ENCODE results near the gene IZUMO4. TPM values are rescaled to one million over a fixed set of nuclear protein-coding genes. Genes with fewer than 3 reads are reported as not detected.
"Not testable (repeated sequence)": the region's sequence is repeated elsewhere in the genome, so short reads cannot be mapped to it uniquely, and the experiment has no call there.

The IZUMO4 gene
- total and polyA plus RNA-seq, 4 donors = 1.2 to 1.4 (median 1.2) TPM

DNA sequence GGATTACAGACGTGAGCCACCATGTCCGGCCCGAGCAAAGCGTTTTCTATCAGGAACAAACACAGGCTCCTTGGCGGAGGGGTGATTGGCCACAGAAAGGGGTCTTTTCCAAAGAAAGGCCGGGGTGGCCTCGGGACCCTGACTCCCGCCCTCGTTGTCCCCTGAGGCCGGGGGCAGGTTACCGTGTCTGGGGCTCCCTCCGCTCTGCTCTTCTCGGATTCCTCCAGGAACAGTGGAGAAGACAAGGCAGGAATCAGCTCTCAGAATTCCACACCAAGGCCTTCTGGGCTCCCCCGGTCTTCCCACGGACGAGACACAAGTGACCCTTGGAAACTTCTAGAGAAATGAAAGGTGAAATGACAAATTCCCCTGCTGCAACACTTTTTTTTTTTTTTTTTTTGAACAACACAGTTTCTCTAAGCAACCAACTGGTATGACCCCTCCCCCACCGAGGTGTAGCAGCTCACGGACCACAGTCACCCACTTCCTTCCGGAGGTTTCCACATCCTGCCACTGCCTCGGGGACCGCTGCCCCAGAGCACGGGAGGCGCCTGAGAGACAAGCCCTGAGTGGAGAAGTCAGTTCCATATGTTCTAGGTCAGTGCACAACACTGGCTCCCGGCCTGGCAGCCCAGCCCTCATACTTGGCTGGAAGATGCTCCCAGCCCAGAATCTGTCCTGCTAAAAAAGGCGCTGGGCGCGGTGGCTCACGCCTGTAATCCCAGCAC is 11.6 kb upstream of the IZUMO4 start:
- no peak for DNase-seq (ENCODE audit: low spot score)

DNA sequence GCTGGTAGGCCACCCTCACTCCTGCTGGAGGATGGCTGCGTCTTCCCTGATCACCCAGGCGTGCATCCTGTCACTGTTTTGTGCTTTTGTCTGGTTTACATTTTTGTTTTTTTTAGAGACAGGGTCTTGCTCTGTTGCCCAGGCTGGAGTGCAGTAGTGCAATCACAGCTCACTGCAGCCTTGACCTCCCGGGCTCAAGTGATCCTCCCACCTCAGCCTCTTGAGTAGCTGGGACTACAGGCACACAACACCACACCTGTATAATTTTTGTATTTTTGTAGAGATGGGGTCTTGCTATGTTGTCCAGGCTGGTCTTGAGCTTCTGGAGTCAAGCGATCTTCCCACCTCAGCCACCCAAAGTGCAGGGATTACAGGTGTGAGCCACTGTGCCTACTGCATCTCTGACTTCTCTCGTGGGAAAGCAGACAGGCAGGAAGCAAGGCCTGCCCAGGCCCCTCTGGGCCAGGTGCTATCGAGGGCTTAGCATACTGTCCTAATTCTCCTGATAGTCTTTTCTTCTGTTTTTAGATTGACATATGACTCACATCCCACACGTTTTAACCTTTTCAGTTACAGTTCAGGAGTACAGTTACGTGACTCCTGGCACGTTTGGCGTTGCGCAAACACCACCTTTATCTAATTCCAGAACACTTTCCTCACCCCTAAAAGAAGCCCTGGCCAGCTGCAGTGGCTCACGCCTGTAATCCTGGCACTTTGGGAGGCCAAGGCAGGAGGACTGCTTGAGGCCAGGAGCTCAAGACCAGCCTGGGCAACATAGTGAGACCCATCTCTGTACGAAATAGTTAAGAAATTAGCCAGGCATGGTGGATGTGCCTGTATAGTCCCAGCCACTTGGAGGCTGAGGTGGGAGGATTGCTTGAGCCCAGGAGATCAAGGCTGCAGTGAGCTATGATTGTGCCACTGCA is 9.8 kb upstream of the IZUMO4 start:
- not testable (repeated sequence) for DNase-seq (ENCODE audit: low spot score); H3K4me3 ChIP-seq (ENCODE audit: low read depth in 1 of 3, low read length in 3 of 3); H3K36me3 ChIP-seq (ENCODE audit: control insufficient read depth in 4 of 4, insufficient read depth in 3 of 4, low read depth in 1 of 4, low read length in 3 of 4); H3K27me3 ChIP-seq (ENCODE audit: control insufficient read depth in 4 of 4, insufficient read depth in 4 of 4, low read length in 3 of 4); H3K9me3 ChIP-seq (ENCODE audit: control insufficient read depth in 4 of 4, low read length in 3 of 4); H3K9ac ChIP-seq (ENCODE audit: low read depth in 1 of 2, low read length in 2 of 2)
- peak overlapping the region; percentile 69 to 81 for H3K27ac ChIP-seq (ENCODE audit: low read depth in 1 of 2, low read length in 2 of 2)
- H3K4me1 ChIP-seq (ENCODE audit: control insufficient read depth in 4 of 4, insufficient read depth in 4 of 4, low read length in 3 of 4) = peaks cover 0 to 14% (median 6%) of the 10 kb centered on the region in 4 donors
- TF ChIP-seq HNF4A (conservative IDR thresholded peaks at IDR 0.05) = peak; percentile 61 to 67
- TF ChIP-seq RXRA (IDR thresholded peaks at IDR 0.05) = peak in 1 of 2 donors; percentile 61
- TF ChIP-seq JUND (IDR thresholded peaks at IDR 0.05) = peak in 1 of 2 donors; percentile 81
- WGBS = 60% methylated on average over 13 of the region's 13 CpGs

More for the DNA sequence above, 11.6 kb upstream of the IZUMO4 start:
- H3K4me3 ChIP-seq (ENCODE audit: low read depth in 1 of 3, low read length in 3 of 3) = peak overlapping the region in 1 of 3 donors; percentile 6
- peaks cover 0 to 13% (median 6%) of the 10 kb centered on the region in 4 donors for H3K4me1 ChIP-seq (ENCODE audit: control insufficient read depth in 4 of 4, insufficient read depth in 4 of 4, low read length in 3 of 4)
- TF ChIP-seq HNF4G (IDR thresholded peaks at IDR 0.05) (no peak), RAD21 (IDR thresholded peaks at IDR 0.05) (no peak), GABPA (IDR thresholded peaks at IDR 0.05 in 1 of 2, conservative IDR thresholded peaks at IDR 0.05 in 1 of 2) (peak; percentile 37 to 38)
- no peaks in the 10 kb centered on the region for H3K9me3 ChIP-seq (ENCODE audit: control insufficient read depth in 4 of 4, low read length in 3 of 4)
- peaks cover 0 to 2% (median under 1%) of the 10 kb centered on the region in 4 donors for H3K36me3 ChIP-seq (ENCODE audit: control insufficient read depth in 4 of 4, insufficient read depth in 3 of 4, low read depth in 1 of 4, low read length in 3 of 4)
- H3K27me3 ChIP-seq (ENCODE audit: control insufficient read depth in 4 of 4, insufficient read depth in 4 of 4, low read length in 3 of 4) = no peaks in the 10 kb centered on the region
- peak overlapping the region; percentile 59 to 85 for H3K27ac ChIP-seq (ENCODE audit: low read depth in 1 of 2, low read length in 2 of 2)
- WGBS = 79% methylated on average over 28 of the region's 28 CpGs
- no peak overlapping the region for H3K9ac ChIP-seq (ENCODE audit: low read depth in 1 of 2, low read length in 2 of 2)

DNA sequence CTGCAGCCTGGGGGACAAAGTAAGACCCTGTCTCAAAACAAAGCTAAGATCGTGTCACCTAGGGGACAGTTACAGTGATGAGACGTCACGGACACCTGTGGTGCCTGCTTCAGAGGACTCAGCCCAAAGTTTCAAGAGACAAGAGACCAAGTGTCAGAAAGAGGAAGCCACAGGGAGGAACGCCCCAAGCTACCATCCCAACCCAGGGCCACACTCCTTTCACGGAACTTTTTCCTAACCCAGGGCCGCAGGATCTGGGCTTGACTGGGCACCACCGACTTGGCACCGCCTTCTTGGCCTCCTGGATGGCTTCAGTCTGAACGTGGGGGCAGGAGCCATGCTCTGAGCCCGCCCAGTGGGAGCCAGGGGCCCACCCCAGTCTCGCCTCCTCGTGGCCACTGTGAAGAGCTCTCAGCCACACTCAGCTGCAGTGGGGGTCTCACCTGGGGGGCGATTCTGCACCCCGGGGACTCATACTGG is 9.1 kb upstream of the IZUMO4 start:
- H3K9me3 ChIP-seq (ENCODE audit: control insufficient read depth in 4 of 4, low read length in 3 of 4) = no peaks in the 10 kb centered on the region
- H3K36me3 ChIP-seq (ENCODE audit: control insufficient read depth in 4 of 4, insufficient read depth in 3 of 4, low read depth in 1 of 4, low read length in 3 of 4) = no peaks in the 10 kb centered on the region
- peaks cover 0 to 14% (median 6%) of the 10 kb centered on the region in 4 donors for H3K4me1 ChIP-seq (ENCODE audit: control insufficient read depth in 4 of 4, insufficient read depth in 4 of 4, low read length in 3 of 4)
- DNase-seq (ENCODE audit: low spot score) = no peak
- 79% methylated on average over 14 of the region's 14 CpGs for WGBS
- H3K4me3 ChIP-seq (ENCODE audit: low read depth in 1 of 3, low read length in 3 of 3) = no peak overlapping the region
- H3K9ac ChIP-seq (ENCODE audit: low read depth in 1 of 2, low read length in 2 of 2) = no peak overlapping the region
- H3K27me3 ChIP-seq (ENCODE audit: control insufficient read depth in 4 of 4, insufficient read depth in 4 of 4, low read length in 3 of 4) = no peaks in the 10 kb centered on the region
- peak overlapping the region; percentile 69 to 81 for H3K27ac ChIP-seq (ENCODE audit: low read depth in 1 of 2, low read length in 2 of 2)
- TF ChIP-seq RAD21 (IDR thresholded peaks at IDR 0.05) (no peak), YY1 (IDR thresholded peaks at IDR 0.05) (no peak), HNF4G (IDR thresholded peaks at IDR 0.05) (no peak), REST (IDR thresholded peaks at IDR 0.05) (no peak), RXRA (IDR thresholded peaks at IDR 0.05) (no peak), NR2F2 (IDR thresholded peaks at IDR 0.05) (no peak), EGR1 (IDR thresholded peaks at IDR 0.05; ENCODE audit: low read depth in 2 of 2) (no peak), GABPA (IDR thresholded peaks at IDR 0.05 in 1 of 2, conservative IDR thresholded peaks at IDR 0.05 in 1 of 2) (no peak), MAX (IDR thresholded peaks at IDR 0.05) (no peak), TAF1 (conservative IDR thresholded peaks at IDR 0.05) (no peak), FOXA2 (IDR thresholded peaks at IDR 0.05) (no peak), JUND (IDR thresholded peaks at IDR 0.05) (no peak), SP1 (IDR thresholded peaks at IDR 0.05) (no peak), ATF3 (IDR thresholded peaks at IDR 0.05) (no peak), HNF4A (conservative IDR thresholded peaks at IDR 0.05) (no peak)
- TF ChIP-seq, protein P1, sequence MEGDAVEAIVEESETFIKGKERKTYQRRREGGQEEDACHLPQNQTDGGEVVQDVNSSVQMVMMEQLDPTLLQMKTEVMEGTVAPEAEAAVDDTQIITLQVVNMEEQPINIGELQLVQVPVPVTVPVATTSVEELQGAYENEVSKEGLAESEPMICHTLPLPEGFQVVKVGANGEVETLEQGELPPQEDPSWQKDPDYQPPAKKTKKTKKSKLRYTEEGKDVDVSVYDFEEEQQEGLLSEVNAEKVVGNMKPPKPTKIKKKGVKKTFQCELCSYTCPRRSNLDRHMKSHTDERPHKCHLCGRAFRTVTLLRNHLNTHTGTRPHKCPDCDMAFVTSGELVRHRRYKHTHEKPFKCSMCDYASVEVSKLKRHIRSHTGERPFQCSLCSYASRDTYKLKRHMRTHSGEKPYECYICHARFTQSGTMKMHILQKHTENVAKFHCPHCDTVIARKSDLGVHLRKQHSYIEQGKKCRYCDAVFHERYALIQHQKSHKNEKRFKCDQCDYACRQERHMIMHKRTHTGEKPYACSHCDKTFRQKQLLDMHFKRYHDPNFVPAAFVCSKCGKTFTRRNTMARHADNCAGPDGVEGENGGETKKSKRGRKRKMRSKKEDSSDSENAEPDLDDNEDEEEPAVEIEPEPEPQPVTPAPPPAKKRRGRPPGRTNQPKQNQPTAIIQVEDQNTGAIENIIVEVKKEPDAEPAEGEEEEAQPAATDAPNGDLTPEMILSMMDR (IDR thresholded peaks at IDR 0.05; ENCODE audit: low read depth, low read length, missing input control) = no peak
- TF ChIP-seq, protein P2, sequence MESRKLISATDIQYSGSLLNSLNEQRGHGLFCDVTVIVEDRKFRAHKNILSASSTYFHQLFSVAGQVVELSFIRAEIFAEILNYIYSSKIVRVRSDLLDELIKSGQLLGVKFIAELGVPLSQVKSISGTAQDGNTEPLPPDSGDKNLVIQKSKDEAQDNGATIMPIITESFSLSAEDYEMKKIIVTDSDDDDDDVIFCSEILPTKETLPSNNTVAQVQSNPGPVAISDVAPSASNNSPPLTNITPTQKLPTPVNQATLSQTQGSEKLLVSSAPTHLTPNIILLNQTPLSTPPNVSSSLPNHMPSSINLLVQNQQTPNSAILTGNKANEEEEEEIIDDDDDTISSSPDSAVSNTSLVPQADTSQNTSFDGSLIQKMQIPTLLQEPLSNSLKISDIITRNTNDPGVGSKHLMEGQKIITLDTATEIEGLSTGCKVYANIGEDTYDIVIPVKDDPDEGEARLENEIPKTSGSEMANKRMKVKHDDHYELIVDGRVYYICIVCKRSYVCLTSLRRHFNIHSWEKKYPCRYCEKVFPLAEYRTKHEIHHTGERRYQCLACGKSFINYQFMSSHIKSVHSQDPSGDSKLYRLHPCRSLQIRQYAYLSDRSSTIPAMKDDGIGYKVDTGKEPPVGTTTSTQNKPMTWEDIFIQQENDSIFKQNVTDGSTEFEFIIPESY (IDR thresholded peaks at IDR 0.05) = no peak

All from liver (tissue), 9 donors.